Endodermal cell (in vitro differentiated cells): ENCODE data around the gene ECSIT. TPM values are rescaled to one million over a fixed set of nuclear protein-coding genes. Genes with fewer than 3 reads are reported as not detected.
A peak's percentile ranks its signal among the peaks of the same experiment; 100 is the strongest.

Experiments
- DNase-seq: peaks from one replicate; pipeline ENCODE4 v3.0.0-alpha.2; 2017
- H3K27ac ChIP-seq: 2 replicates; pipeline ENCODE4 v1.5.1; 2013; ENCODE audit warnings: mild to moderate bottlenecking, low read depth, low read length, moderate library complexity
- H3K27me3 ChIP-seq: 2 replicates; pipeline ENCODE4 v1.6.1; 2013; ENCODE audit warnings: mild to moderate bottlenecking, low read length, moderate library complexity; ENCODE audit not compliant: insufficient read depth, control insufficient read depth, poor library complexity, severe bottlenecking
- H3K36me3 ChIP-seq: 2 replicates; pipeline ENCODE4 v1.7.0; 2013; ENCODE audit warnings: mild to moderate bottlenecking, low read length, moderate library complexity; ENCODE audit not compliant: control insufficient read depth, insufficient read depth
- H3K4me1 ChIP-seq: one replicate; pipeline ENCODE4 v1.7.0; 2013; ENCODE audit warnings: low read length; ENCODE audit not compliant: control insufficient read depth, insufficient read depth
- H3K4me3 ChIP-seq: 2 replicates; pipeline ENCODE4 v1.5.1; 2013; ENCODE audit warnings: mild to moderate bottlenecking, low read length, moderate library complexity
- H3K9ac ChIP-seq: 2 replicates; pipeline ENCODE4 v1.6.1; 2013; ENCODE audit warnings: mild to moderate bottlenecking, low read length, moderate library complexity; ENCODE audit not compliant: poor library complexity, severe bottlenecking; ENCODE audit errors: extremely low read depth
- H3K9me3 ChIP-seq: 2 replicates; pipeline ENCODE4 v1.6.1; 2013; ENCODE audit warnings: mild to moderate bottlenecking, low read length, moderate library complexity; ENCODE audit not compliant: control insufficient read depth
- H3K27ac Mint-ChIP-seq: 2 replicates; pipeline ENCODE4 v1.8.0; 2020; ENCODE audit warnings: mixed read lengths
- H3K27me3 Mint-ChIP-seq: 2 replicates; pipeline ENCODE4 v1.8.0; 2021; ENCODE audit warnings: mild to moderate bottlenecking, mixed read lengths; ENCODE audit not compliant: insufficient read depth
- H3K36me3 Mint-ChIP-seq: 2 replicates; pipeline ENCODE4 v1.8.0; 2020; ENCODE audit warnings: low read depth, mixed read lengths
- H3K4me1 Mint-ChIP-seq: 2 replicates; pipeline ENCODE4 v1.8.0; 2020; ENCODE audit warnings: mixed read lengths
- H3K4me3 Mint-ChIP-seq: 2 replicates; pipeline ENCODE4 v1.8.0; 2020; ENCODE audit warnings: mild to moderate bottlenecking, moderate library complexity, mixed read lengths
- H3K9me3 Mint-ChIP-seq: 2 replicates; pipeline ENCODE4 v1.8.0; 2020; ENCODE audit warnings: mild to moderate bottlenecking, mixed read lengths
- WGBS, 2 experiments: methylation state at CpG; one replicate each; pipeline versions ENCODE4 v1.1.5 to v1.1.7; 2013; ENCODE audit warnings: missing lambda C conversion rate in 2 of 2, mixed read lengths in 1 of 2; ENCODE audit not compliant: insufficient coverage in 1 of 2, insufficient read length in 1 of 2; 5-methylcytosine and 5-hydroxymethylcytosine counted together
- total RNA-seq, 2 donors: library from RNA; stranded (reverse); fragmentation: NEBNext Ultra II Directional in 1 of 2; extraction: Animal tissue kit (Norgen Biotek cat#: 25700) in 1 of 2; gene quantifications; 2 replicates in 1 of 2; 3 replicates in 1 of 2; pipeline ENCODE4 v1.2.1, GENCODE V29; 2021
- TF ChIP-seq, protein P1 (sequence below): fragments of 200-600 bp; sonication (generic); conservative IDR thresholded peaks from 2 replicates; pipeline ENCODE4 v1.5.0; 2021; ENCODE audit warnings: antibody characterized with exemption, mild to moderate bottlenecking

The ECSIT gene
- total RNA-seq, 2 donors from 2014 or later, result 24.7 to 26.2 TPM

DNA sequence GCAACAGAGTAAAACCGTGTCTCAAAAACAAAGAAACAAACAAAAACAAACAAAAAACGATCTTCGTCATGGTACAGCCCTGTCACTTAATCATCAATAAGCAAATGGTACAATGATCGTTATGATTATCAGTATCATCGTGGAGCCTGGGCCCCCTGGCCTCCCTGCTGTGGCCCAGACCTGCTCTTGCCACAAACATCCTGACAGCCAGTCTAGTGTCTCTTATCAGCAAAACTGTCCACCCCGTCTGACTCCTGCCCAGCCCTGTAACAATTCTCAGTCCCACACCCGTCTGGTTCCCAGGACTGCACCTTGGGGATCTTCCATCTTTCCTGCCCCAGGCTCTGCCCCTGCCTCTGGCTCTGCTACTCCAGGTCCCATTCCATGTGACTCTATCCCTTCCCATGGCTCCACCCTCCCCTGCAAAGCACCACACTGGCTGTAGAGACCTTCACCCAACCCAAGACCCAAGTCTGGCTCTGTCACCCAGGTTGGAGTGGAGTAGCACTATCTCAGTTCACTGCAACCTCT lies 29.0 kb downstream of the ECSIT start:
- Histone ChIP-seq H3K4me3 (no peak overlapping the region), H3K9ac (no peak overlapping the region), H3K4me1 (no peaks in the 10 kb centered on the region), H3K36me3 (no peaks in the 10 kb centered on the region), H3K9me3 (no peaks in the 10 kb centered on the region), H3K27me3 (no peaks in the 10 kb centered on the region), H3K27ac (no peak overlapping the region)
- WGBS, 2 experiments, result 93 to 100% methylated on average over 4 to 7 of the region's 7 CpGs
- TF ChIP-seq, protein P1, sequence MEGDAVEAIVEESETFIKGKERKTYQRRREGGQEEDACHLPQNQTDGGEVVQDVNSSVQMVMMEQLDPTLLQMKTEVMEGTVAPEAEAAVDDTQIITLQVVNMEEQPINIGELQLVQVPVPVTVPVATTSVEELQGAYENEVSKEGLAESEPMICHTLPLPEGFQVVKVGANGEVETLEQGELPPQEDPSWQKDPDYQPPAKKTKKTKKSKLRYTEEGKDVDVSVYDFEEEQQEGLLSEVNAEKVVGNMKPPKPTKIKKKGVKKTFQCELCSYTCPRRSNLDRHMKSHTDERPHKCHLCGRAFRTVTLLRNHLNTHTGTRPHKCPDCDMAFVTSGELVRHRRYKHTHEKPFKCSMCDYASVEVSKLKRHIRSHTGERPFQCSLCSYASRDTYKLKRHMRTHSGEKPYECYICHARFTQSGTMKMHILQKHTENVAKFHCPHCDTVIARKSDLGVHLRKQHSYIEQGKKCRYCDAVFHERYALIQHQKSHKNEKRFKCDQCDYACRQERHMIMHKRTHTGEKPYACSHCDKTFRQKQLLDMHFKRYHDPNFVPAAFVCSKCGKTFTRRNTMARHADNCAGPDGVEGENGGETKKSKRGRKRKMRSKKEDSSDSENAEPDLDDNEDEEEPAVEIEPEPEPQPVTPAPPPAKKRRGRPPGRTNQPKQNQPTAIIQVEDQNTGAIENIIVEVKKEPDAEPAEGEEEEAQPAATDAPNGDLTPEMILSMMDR, result no peak
- H3K27ac Mint-ChIP-seq, result peak overlapping the region; percentile 78
- peaks cover 24% of the 10 kb centered on the region for H3K36me3 Mint-ChIP-seq
- H3K4me3 Mint-ChIP-seq, result no peak overlapping the region
- H3K4me1 Mint-ChIP-seq, result peaks cover 7% of the 10 kb centered on the region
- no peak for DNase-seq
- H3K27me3 Mint-ChIP-seq, result no peaks in the 10 kb centered on the region
- no peaks in the 10 kb centered on the region for H3K9me3 Mint-ChIP-seq

GRCh38 chr19:11499220-11499726 lies 29.7 kb downstream of the ECSIT start:
- no peaks in the 10 kb centered on the region for H3K4me1 ChIP-seq
- Mint-ChIP-seq H3K4me1 (peaks cover under 1% of the 10 kb centered on the region), H3K9me3 (no peaks in the 10 kb centered on the region), H3K27me3 (no peaks in the 10 kb centered on the region), H3K4me3 (no peak overlapping the region), H3K27ac (no peak overlapping the region), H3K36me3 (peaks cover 26% of the 10 kb centered on the region)
- no peak overlapping the region for H3K4me3 ChIP-seq
- H3K9me3 ChIP-seq, result no peaks in the 10 kb centered on the region
- WGBS, 2 experiments, result 92 to 95% methylated on average over 4 to 6 of the region's 6 CpGs
- TF ChIP-seq, protein P1, result no peak
- H3K36me3 ChIP-seq, result no peaks in the 10 kb centered on the region
- H3K27me3 ChIP-seq, result no peaks in the 10 kb centered on the region
- DNase-seq, result no peak
- H3K9ac ChIP-seq, result no peak overlapping the region
- H3K27ac ChIP-seq, result no peak overlapping the region

- 71 to 79% methylated on average over 12 to 17 of the region's 17 CpGs for WGBS, 2 experiments
- Histone ChIP-seq H3K27me3 (no peaks in the 10 kb centered on the region), H3K27ac (no peak overlapping the region), H3K36me3 (no peaks in the 10 kb centered on the region), H3K4me3 (no peak overlapping the region), H3K9me3 (no peaks in the 10 kb centered on the region), H3K4me1 (no peaks in the 10 kb centered on the region), H3K9ac (no peak overlapping the region)
- Mint-ChIP-seq H3K36me3 (peaks cover 26% of the 10 kb centered on the region), H3K27me3 (no peaks in the 10 kb centered on the region), H3K9me3 (no peaks in the 10 kb centered on the region), H3K4me1 (no peaks in the 10 kb centered on the region), H3K4me3 (no peak overlapping the region), H3K27ac (peak overlapping the region; percentile 77)
- DNase-seq, result peak; percentile 96
- TF ChIP-seq, protein P1, result peak; percentile 92
These were observed 32.4 kb downstream of the ECSIT start for GRCh38 chr19:11496391-11497163.
